ENCODE measurements around the gene UNC79. TPM values are rescaled to one million over a fixed set of nuclear protein-coding genes. Genes with fewer than 3 reads are reported as not detected.
"Not testable (repeated sequence)": the region's sequence is repeated elsewhere in the genome, so short reads cannot be mapped to it uniquely, and the experiment has no call there.

Gene UNC79
- 0.11 TPM for polyA plus RNA-seq (2012; ENCODE audit: missing spikeins)

GRCh38 chr14:93430315-93431035, at the start of gene UNC79:
Gene UNC79 (plus strand): TSS chr14:93430939. CDS start chr14:93431030, 91 bp downstream.
- FAIRE-seq (no peak), DNase-seq (ENCODE audit: insufficient read length) (no peak)
- TF ChIP-seq TAF1 (IDR thresholded peaks at IDR 0.05; ENCODE audit: borderline replicate concordance, low read depth, low read length) (no peak), POLR2AphosphoS5 (IDR thresholded peaks at IDR 0.05; ENCODE audit: low read depth, low read length) (no peak), POLR2A (IDR thresholded peaks at IDR 0.05; ENCODE audit: low read depth, low read length) (no peak)

- no peak for FAIRE-seq
- no peak for TF ChIP-seq POLR2A (IDR thresholded peaks at IDR 0.05; ENCODE audit: low read depth, low read length)
- no peak for TF ChIP-seq TAF1 (IDR thresholded peaks at IDR 0.05; ENCODE audit: borderline replicate concordance, low read depth, low read length)
- TF ChIP-seq POLR2AphosphoS5 (IDR thresholded peaks at IDR 0.05; ENCODE audit: low read depth, low read length) = no peak
- DNase-seq (ENCODE audit: insufficient read length) = no peak
Measured at GRCh38 chr14:93381644-93382043, 49.1 kb upstream of the UNC79 start.

GRCh38 chr14:93384256-93384655, 46.5 kb upstream of the UNC79 start:
- FAIRE-seq; DNase-seq (ENCODE audit: insufficient read length): not testable (repeated sequence)

- FAIRE-seq (no peak), DNase-seq (ENCODE audit: insufficient read length) (no peak)
- TF ChIP-seq TAF1 (IDR thresholded peaks at IDR 0.05; ENCODE audit: borderline replicate concordance, low read depth, low read length) = no peak
Measured at GRCh38 chr14:93395231-93395630, 35.5 kb upstream of the UNC79 start.

- FAIRE-seq = no peak
- TF ChIP-seq TAF1 (IDR thresholded peaks at IDR 0.05; ENCODE audit: borderline replicate concordance, low read depth, low read length) = no peak
- no peak for TF ChIP-seq POLR2A (IDR thresholded peaks at IDR 0.05; ENCODE audit: low read depth, low read length)
- TF ChIP-seq POLR2AphosphoS5 (IDR thresholded peaks at IDR 0.05; ENCODE audit: low read depth, low read length) = no peak
- DNase-seq (ENCODE audit: insufficient read length) = no peak
Measured at GRCh38 chr14:93396456-93396855, 34.3 kb upstream of the UNC79 start.

- TF ChIP-seq POLR2AphosphoS5 (IDR thresholded peaks at IDR 0.05; ENCODE audit: low read depth, low read length) (no peak), TAF1 (IDR thresholded peaks at IDR 0.05; ENCODE audit: borderline replicate concordance, low read depth, low read length) (no peak), POLR2A (IDR thresholded peaks at IDR 0.05; ENCODE audit: low read depth, low read length) (no peak)
- no peak for DNase-seq (ENCODE audit: insufficient read length)
- no peak for FAIRE-seq
Measured at GRCh38 chr14:93398491-93398890, 32.2 kb upstream of the UNC79 start.

GRCh38 chr14:93402951-93403350, 27.8 kb upstream of the UNC79 start:
- TF ChIP-seq POLR2A (IDR thresholded peaks at IDR 0.05; ENCODE audit: low read depth, low read length) (no peak), TAF1 (IDR thresholded peaks at IDR 0.05; ENCODE audit: borderline replicate concordance, low read depth, low read length) (no peak), POLR2AphosphoS5 (IDR thresholded peaks at IDR 0.05; ENCODE audit: low read depth, low read length) (no peak)
- FAIRE-seq = peak; percentile 50
- no peak for DNase-seq (ENCODE audit: insufficient read length)

GRCh38 chr14:93410021-93410420, 20.7 kb upstream of the UNC79 start:
- no peak for DNase-seq (ENCODE audit: insufficient read length)
- TF ChIP-seq TAF1 (IDR thresholded peaks at IDR 0.05; ENCODE audit: borderline replicate concordance, low read depth, low read length) (no peak), POLR2AphosphoS5 (IDR thresholded peaks at IDR 0.05; ENCODE audit: low read depth, low read length) (no peak), POLR2A (IDR thresholded peaks at IDR 0.05; ENCODE audit: low read depth, low read length) (no peak)
- FAIRE-seq = no peak

GRCh38 chr14:93410893-93411292, 19.8 kb upstream of the UNC79 start:
- no peak for TF ChIP-seq POLR2AphosphoS5 (IDR thresholded peaks at IDR 0.05; ENCODE audit: low read depth, low read length)
- no peak for TF ChIP-seq TAF1 (IDR thresholded peaks at IDR 0.05; ENCODE audit: borderline replicate concordance, low read depth, low read length)
- TF ChIP-seq POLR2A (IDR thresholded peaks at IDR 0.05; ENCODE audit: low read depth, low read length) = no peak
- no peak for FAIRE-seq
- no peak for DNase-seq (ENCODE audit: insufficient read length)

- DNase-seq (ENCODE audit: insufficient read length); FAIRE-seq: not testable (repeated sequence)
Measured at GRCh38 chr14:93425136-93425535, 5.6 kb upstream of the UNC79 start.

- TF ChIP-seq POLR2AphosphoS5 (IDR thresholded peaks at IDR 0.05; ENCODE audit: low read depth, low read length) (no peak), POLR2A (IDR thresholded peaks at IDR 0.05; ENCODE audit: low read depth, low read length) (no peak), TAF1 (IDR thresholded peaks at IDR 0.05; ENCODE audit: borderline replicate concordance, low read depth, low read length) (no peak)
- DNase-seq (ENCODE audit: insufficient read length) (no peak), FAIRE-seq (no peak)
Measured at GRCh38 chr14:93426750-93427149, 4.0 kb upstream of the UNC79 start.

GRCh38 chr14:93431036-93431670, 414 bp downstream of the UNC79 start:
- DNase-seq (ENCODE audit: insufficient read length) (no peak), FAIRE-seq (no peak)
- TF ChIP-seq TAF1 (IDR thresholded peaks at IDR 0.05; ENCODE audit: borderline replicate concordance, low read depth, low read length) = no peak
- TF ChIP-seq POLR2A (IDR thresholded peaks at IDR 0.05; ENCODE audit: low read depth, low read length) = no peak
- no peak for TF ChIP-seq POLR2AphosphoS5 (IDR thresholded peaks at IDR 0.05; ENCODE audit: low read depth, low read length)
